ENCODE results near the gene PLIN3.
A peak's percentile ranks its signal among the peaks of the same experiment; 100 is the strongest.
"Not testable (repeated sequence)": the region's sequence is repeated elsewhere in the genome, so short reads cannot be mapped to it uniquely, and the experiment has no call there.

PLIN3 gene

GRCh38 chr19:4906963-4907362 lies 39.5 kb upstream of the PLIN3 start:
- TF ChIP-seq, protein P1, sequence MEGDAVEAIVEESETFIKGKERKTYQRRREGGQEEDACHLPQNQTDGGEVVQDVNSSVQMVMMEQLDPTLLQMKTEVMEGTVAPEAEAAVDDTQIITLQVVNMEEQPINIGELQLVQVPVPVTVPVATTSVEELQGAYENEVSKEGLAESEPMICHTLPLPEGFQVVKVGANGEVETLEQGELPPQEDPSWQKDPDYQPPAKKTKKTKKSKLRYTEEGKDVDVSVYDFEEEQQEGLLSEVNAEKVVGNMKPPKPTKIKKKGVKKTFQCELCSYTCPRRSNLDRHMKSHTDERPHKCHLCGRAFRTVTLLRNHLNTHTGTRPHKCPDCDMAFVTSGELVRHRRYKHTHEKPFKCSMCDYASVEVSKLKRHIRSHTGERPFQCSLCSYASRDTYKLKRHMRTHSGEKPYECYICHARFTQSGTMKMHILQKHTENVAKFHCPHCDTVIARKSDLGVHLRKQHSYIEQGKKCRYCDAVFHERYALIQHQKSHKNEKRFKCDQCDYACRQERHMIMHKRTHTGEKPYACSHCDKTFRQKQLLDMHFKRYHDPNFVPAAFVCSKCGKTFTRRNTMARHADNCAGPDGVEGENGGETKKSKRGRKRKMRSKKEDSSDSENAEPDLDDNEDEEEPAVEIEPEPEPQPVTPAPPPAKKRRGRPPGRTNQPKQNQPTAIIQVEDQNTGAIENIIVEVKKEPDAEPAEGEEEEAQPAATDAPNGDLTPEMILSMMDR (IDR thresholded peaks at IDR 0.05; ENCODE audit: low read depth, low read length), result no peak
- no peak for DNase-seq (ENCODE audit: low read depth in 2 of 2)
- H3K4me3 ChIP-seq (replicated peaks in 1 of 2; ENCODE audit: low read depth in 2 of 2, low read length in 2 of 2), result no peak overlapping the region

DNA sequence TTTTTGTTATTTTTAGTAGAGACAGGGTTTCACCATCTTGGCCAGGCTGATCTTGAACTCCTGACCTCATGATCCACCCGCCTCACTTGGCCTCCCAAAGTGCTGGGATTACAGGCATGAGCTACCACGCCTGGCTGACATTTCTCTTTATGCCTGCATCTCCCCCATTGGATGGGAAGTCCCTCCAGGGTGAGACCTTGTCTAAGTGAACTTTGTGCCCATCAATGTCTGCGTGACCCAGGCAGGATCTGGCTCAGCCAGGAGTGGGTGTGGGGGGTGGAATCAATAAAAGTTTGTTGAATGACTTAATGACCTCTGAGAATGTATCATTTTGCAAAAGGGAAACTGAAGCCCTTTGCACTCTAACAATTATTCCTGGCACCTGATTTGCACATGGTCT lies 37.0 kb upstream of the PLIN3 start:
- H3K4me3 ChIP-seq (replicated peaks in 1 of 2; ENCODE audit: low read depth in 2 of 2, low read length in 2 of 2), result no peak overlapping the region
- TF ChIP-seq, protein P1 (IDR thresholded peaks at IDR 0.05; ENCODE audit: low read depth, low read length), result no peak
- no peak for DNase-seq (ENCODE audit: low read depth in 2 of 2)

DNA sequence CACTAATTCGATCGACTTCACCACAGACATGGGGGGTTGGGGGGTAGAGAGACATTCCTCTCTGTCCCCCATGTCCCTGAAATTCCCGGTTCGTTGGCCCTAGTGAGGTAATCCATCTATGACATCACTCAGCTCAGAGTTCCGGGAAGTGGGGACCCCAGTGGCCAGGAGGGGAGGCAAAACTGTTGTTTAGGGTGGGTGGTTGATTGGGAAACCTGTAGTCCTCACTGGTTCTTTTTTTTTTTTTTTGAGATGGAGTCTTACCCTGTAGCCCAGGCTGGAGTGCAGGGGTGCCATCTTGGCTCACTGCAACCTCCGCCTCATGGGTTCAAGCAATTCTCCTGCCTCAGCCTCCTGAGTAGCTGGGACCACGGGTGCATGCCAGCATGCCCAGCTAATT lies 35.3 kb upstream of the PLIN3 start, which contains the start of gene ARRDC5:
Gene ARRDC5 (minus strand): TSS at position 101 of the 400 bp plus-strand sequence. CDS start 71 bp downstream, at position 30.
- H3K4me3 ChIP-seq (replicated peaks in 1 of 2; ENCODE audit: low read depth in 2 of 2, low read length in 2 of 2), result no peak within 1 kb of the TSS
- TF ChIP-seq, protein P1 (IDR thresholded peaks at IDR 0.05; ENCODE audit: low read depth, low read length), result no peak
- DNase-seq (ENCODE audit: low read depth in 2 of 2), result no peak

- H3K4me3 ChIP-seq (replicated peaks in 1 of 2; ENCODE audit: low read depth in 2 of 2, low read length in 2 of 2); DNase-seq (ENCODE audit: low read depth in 2 of 2): not testable (repeated sequence)
Measured at GRCh38 chr19:4900879-4901278, 33.4 kb upstream of the PLIN3 start.

GRCh38 chr19:4897146-4897545 lies 29.7 kb upstream of the PLIN3 start:
- DNase-seq (ENCODE audit: low read depth in 2 of 2), result no peak
- TF ChIP-seq, protein P1 (IDR thresholded peaks at IDR 0.05; ENCODE audit: low read depth, low read length), result no peak
- no peak overlapping the region for H3K4me3 ChIP-seq (replicated peaks in 1 of 2; ENCODE audit: low read depth in 2 of 2, low read length in 2 of 2)

DNA sequence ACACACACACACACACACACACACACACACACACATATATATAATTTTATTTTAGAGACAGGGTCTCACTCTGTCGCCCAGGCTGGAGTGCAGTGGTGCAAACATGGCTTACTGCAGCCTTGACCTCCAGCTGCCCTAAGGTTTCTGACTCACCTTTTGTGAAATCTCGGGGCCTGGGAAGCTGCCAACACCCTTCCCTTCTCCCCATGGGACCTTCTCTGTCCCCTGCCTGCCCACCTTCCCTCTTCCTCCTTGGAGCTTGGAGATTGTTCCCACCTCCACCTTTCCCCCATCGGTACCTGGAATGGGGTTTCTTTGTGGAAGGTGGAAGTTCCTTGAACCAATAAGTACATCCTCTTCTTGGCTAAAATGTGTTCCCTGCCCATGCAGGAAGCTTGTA lies 28.9 kb upstream of the PLIN3 start:
- TF ChIP-seq, protein P1 (IDR thresholded peaks at IDR 0.05; ENCODE audit: low read depth, low read length), result no peak
- DNase-seq (ENCODE audit: low read depth in 2 of 2), result peak; percentile 27 to 71
- H3K4me3 ChIP-seq (replicated peaks in 1 of 2; ENCODE audit: low read depth in 2 of 2, low read length in 2 of 2), result no peak overlapping the region

DNA sequence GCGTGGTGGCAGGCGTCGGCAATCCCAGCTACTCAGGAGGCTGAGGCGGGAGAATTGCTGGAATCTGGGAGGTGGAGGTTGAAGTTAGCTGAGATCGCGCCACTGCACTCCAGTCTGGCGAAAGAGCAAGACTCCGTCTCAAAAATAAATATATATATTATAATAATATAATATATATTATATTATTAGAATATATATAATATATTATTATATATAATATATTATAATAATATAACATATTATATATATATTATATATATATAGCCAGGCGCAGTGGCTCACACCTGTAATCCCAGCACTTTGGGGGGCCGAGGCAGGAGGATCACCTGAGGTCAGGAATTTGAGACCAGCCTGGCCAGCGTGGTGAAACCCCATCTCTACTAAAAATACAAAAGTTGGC lies 25.5 kb upstream of the PLIN3 start:
- not testable (repeated sequence) for H3K4me3 ChIP-seq (replicated peaks in 1 of 2; ENCODE audit: low read depth in 2 of 2, low read length in 2 of 2)

GRCh38 chr19:4891066-4891465 lies 23.6 kb upstream of the PLIN3 start:
- TF ChIP-seq, protein P1 (IDR thresholded peaks at IDR 0.05; ENCODE audit: low read depth, low read length), result no peak
- no peak overlapping the region for H3K4me3 ChIP-seq (replicated peaks in 1 of 2; ENCODE audit: low read depth in 2 of 2, low read length in 2 of 2)
- no peak for DNase-seq (ENCODE audit: low read depth in 2 of 2)

More for the DNA sequence above, 25.5 kb upstream of the PLIN3 start:
- not testable (repeated sequence) for DNase-seq (ENCODE audit: low read depth in 2 of 2)
